Esophagus muscularis mucosa (tissue), 4 donors: ENCODE measurements around the gene PXDN. TPM values are rescaled to one million over a fixed set of nuclear protein-coding genes. Genes with fewer than 3 reads are reported as not detected.
"Not testable (repeated sequence)": the region's sequence is repeated elsewhere in the genome, so short reads cannot be mapped to it uniquely, and the experiment has no call there.

Source experiments
- DNase-seq: peaks from one replicate; pipeline ENCODE4 v3.0.0-alpha.2; 2017; ENCODE audit errors: extremely low spot score
- H3K27ac ChIP-seq, 4 donors: fragments of 200-600 bp; sonication (generic); replicated peaks in 1 of 4; 1 replicate in 3 of 4; 2 replicates in 1 of 4; pipeline ENCODE4 v1.5.1; 2016 to 2019; ENCODE audit warnings: mild to moderate bottlenecking in 1 of 4
- H3K27me3 ChIP-seq, 4 donors: fragments of 200-600 bp; sonication (generic); one replicate each; pipeline versions ENCODE4 v1.5.1 to v1.6.0; 2016 to 2019
- H3K36me3 ChIP-seq, 4 donors: fragments of 200-600 bp; sonication (generic); one replicate each; pipeline ENCODE4 v1.5.1; 2016 to 2019
- H3K4me1 ChIP-seq, 4 donors: fragments of 200-600 bp; sonication (generic); one replicate each; pipeline ENCODE4 v1.5.1; 2016 to 2019
- H3K4me3 ChIP-seq, 4 donors: fragments of 200-600 bp; sonication (generic); 1 replicate in 2 of 4; 2 replicates in 2 of 4; pipeline ENCODE4 v1.5.1; 2016 to 2019; ENCODE audit warnings: mild to moderate bottlenecking in 4 of 4, moderate library complexity in 1 of 4
- H3K9me3 ChIP-seq, 4 donors: fragments of 200-600 bp; sonication (generic); 1 replicate in 3 of 4; 2 replicates in 1 of 4; pipeline ENCODE4 v1.5.1; 2016 to 2019
- CTCF ChIP-seq, 3 experiments: fragments of 200-600 bp in 2 of 3; fragments of 450-650 bp in 1 of 3; sonication (generic) in 2 of 3; IDR thresholded peaks; one replicate each; pipeline ENCODE4 v1.5.1; 2017 to 2019; ENCODE audit warnings: antibody characterized with exemption in 3 of 3, mild to moderate bottlenecking in 2 of 3, moderate library complexity in 1 of 3
- EP300 ChIP-seq: sonication (generic); formaldehyde crosslinking; IDR thresholded peaks from one replicate; pipeline ENCODE4 v1.6.1; 2017; ENCODE audit warnings: antibody characterized with exemption
- POLR2A ChIP-seq: fragments of 450-650 bp; IDR thresholded peaks from one replicate; pipeline ENCODE4 v1.6.1; 2017; ENCODE audit warnings: antibody characterized with exemption, moderate library complexity, mild to moderate bottlenecking, low read depth
- POLR2AphosphoS5 ChIP-seq, 2 donors: sonication (generic); formaldehyde crosslinking; IDR thresholded peaks; one replicate each; pipeline ENCODE4 v1.6.1; 2017; ENCODE audit warnings: antibody characterized with exemption in 2 of 2
- WGBS: methylation state at CpG from one replicate; pipeline ENCODE4 v1.1.5; 2018; 5-methylcytosine and 5-hydroxymethylcytosine counted together
- intact Hi-C: fragments of 100-400 bp; cut with DNase I; formaldehyde crosslinking; loops from one replicate; pipeline ENCODE4 v1.15.1; 2023
- total RNA-seq, 4 donors: library from RNA; depleted of rRNA; stranded (reverse); fragments of >200 nt; gene quantifications; one replicate each; pipeline versions ENCODE4 v1.1.0 to v1.2.1, GENCODE V29; 2016

Gene PXDN
- total RNA-seq, 4 donors from 2014 or later, result 19.9 to 81.6 (median 50.1) TPM

GRCh38 chr2:1781291-1782080 is 37.2 kb upstream of the PXDN start:
- DNase-seq, result no peak
- intact Hi-C loops, result no loop called here

GRCh38 chr2:1780693-1781092 is 36.4 kb upstream of the PXDN start:
- no peaks in the 10 kb centered on the region for H3K36me3 ChIP-seq
- no peaks in the 10 kb centered on the region for H3K9me3 ChIP-seq
- H3K4me3 ChIP-seq, result no peak overlapping the region
- TF ChIP-seq CTCF (IDR thresholded peaks at IDR 0.05), result no peak
- TF ChIP-seq POLR2AphosphoS5 (IDR thresholded peaks at IDR 0.05), result no peak
- no peak for TF ChIP-seq EP300
- TF ChIP-seq POLR2A, result no peak
- 87% methylated on average over 2 of the region's 2 CpGs for WGBS
- intact Hi-C loops, result no loop called here
- H3K27me3 ChIP-seq, result peaks cover 0 to 6% (median 0%) of the 10 kb centered on the region in 4 donors
- DNase-seq, result no peak
- H3K27ac ChIP-seq, result no peak overlapping the region
- H3K4me1 ChIP-seq, result no peaks in the 10 kb centered on the region

More at GRCh38 chr2:1781291-1782080, 37.2 kb upstream of the PXDN start:
- no peaks in the 10 kb centered on the region for H3K9me3 ChIP-seq
- H3K4me1 ChIP-seq, result no peaks in the 10 kb centered on the region
- H3K27ac ChIP-seq, result no peak overlapping the region
- TF ChIP-seq CTCF (IDR thresholded peaks at IDR 0.05) (no peak), EP300 (no peak), POLR2AphosphoS5 (IDR thresholded peaks at IDR 0.05) (no peak), POLR2A (no peak)
- peaks cover 0 to 6% (median 0%) of the 10 kb centered on the region in 4 donors for H3K27me3 ChIP-seq
- 92% methylated on average over 12 of the region's 16 CpGs for WGBS
- H3K36me3 ChIP-seq, result no peaks in the 10 kb centered on the region
- H3K4me3 ChIP-seq, result no peak overlapping the region

GRCh38 chr2:1780054-1780453 is 35.7 kb upstream of the PXDN start:
- H3K27ac ChIP-seq, H3K4me1 ChIP-seq, H3K9me3 ChIP-seq, DNase-seq, H3K4me3 ChIP-seq, intact Hi-C loops, H3K27me3 ChIP-seq, H3K36me3 ChIP-seq: not testable (repeated sequence)

- intact Hi-C loops, result no loop called here
- H3K4me1 ChIP-seq, result peaks cover 0 to 6% (median 0%) of the 10 kb centered on the region in 4 donors
- no peak for TF ChIP-seq POLR2A
- no peaks in the 10 kb centered on the region for H3K9me3 ChIP-seq
- H3K4me3 ChIP-seq, result no peak overlapping the region
- H3K36me3 ChIP-seq, result no peaks in the 10 kb centered on the region
- H3K27me3 ChIP-seq, result peaks cover 0 to 6% (median 0%) of the 10 kb centered on the region in 4 donors
- DNase-seq, result no peak
- WGBS, result 77% methylated on average over 4 of the region's 4 CpGs
- H3K27ac ChIP-seq, result no peak overlapping the region
These were observed 34.3 kb upstream of the PXDN start for GRCh38 chr2:1778566-1778965.

- DNase-seq, result no peak
- Histone ChIP-seq H3K27ac (no peak overlapping the region), H3K4me1 (peaks cover 0 to 6% (median 0%) of the 10 kb centered on the region in 4 donors), H3K9me3 (no peaks in the 10 kb centered on the region), H3K36me3 (no peaks in the 10 kb centered on the region), H3K27me3 (peaks cover 0 to 6% (median 0%) of the 10 kb centered on the region in 4 donors), H3K4me3 (no peak overlapping the region)
- 94% methylated on average over 5 of the region's 5 CpGs for WGBS
- intact Hi-C loops, result no loop called here
- no peak for TF ChIP-seq EP300
- TF ChIP-seq POLR2AphosphoS5 (IDR thresholded peaks at IDR 0.05), result no peak
- TF ChIP-seq CTCF (IDR thresholded peaks at IDR 0.05), result no peak
- no peak for TF ChIP-seq POLR2A
These were observed 33.5 kb upstream of the PXDN start for GRCh38 chr2:1777781-1778180.

GRCh38 chr2:1777156-1777555 is 32.8 kb upstream of the PXDN start:
- intact Hi-C loops, result no loop called here
- Histone ChIP-seq H3K27ac (no peak overlapping the region), H3K4me1 (peaks cover 0 to 6% (median 0%) of the 10 kb centered on the region in 4 donors), H3K36me3 (no peaks in the 10 kb centered on the region), H3K9me3 (no peaks in the 10 kb centered on the region), H3K27me3 (peaks cover 0 to 6% (median 0%) of the 10 kb centered on the region in 4 donors), H3K4me3 (no peak overlapping the region)
- DNase-seq, result no peak
- TF ChIP-seq POLR2A, result no peak
- TF ChIP-seq POLR2AphosphoS5 (IDR thresholded peaks at IDR 0.05), result no peak
- no peak for TF ChIP-seq EP300
- no peak for TF ChIP-seq CTCF (IDR thresholded peaks at IDR 0.05)
- WGBS, result 96% methylated on average over 2 of the region's 2 CpGs
